Vagina (tissue), 2 donors: Measurements from ENCODE around the gene DOLK. TPM values are rescaled to one million over a fixed set of nuclear protein-coding genes. Genes with fewer than 3 reads are reported as not detected.
"Not testable (repeated sequence)": the region's sequence is repeated elsewhere in the genome, so short reads cannot be mapped to it uniquely, and the experiment has no call there.

Experiments used
- DNase-seq, 2 donors: peaks; one replicate each; pipeline ENCODE4 v3.0.0-alpha.2; 2017; ENCODE audit errors: extremely low spot score in 2 of 2
- H3K27ac ChIP-seq: fragments of 200-600 bp; sonication (generic); one replicate; pipeline ENCODE4 v1.5.1; 2019
- H3K27me3 ChIP-seq: fragments of 200-600 bp; sonication (generic); one replicate; pipeline ENCODE4 v1.5.1; 2019
- H3K36me3 ChIP-seq, 2 donors: fragments of 200-600 bp; sonication (generic); one replicate each; pipeline ENCODE4 v1.5.1; 2017 to 2019
- H3K4me1 ChIP-seq: fragments of 200-600 bp; sonication (generic); one replicate; pipeline ENCODE4 v1.5.1; 2019
- H3K4me3 ChIP-seq, 2 donors: fragments of 200-600 bp; sonication (generic); 1 replicate in 1 of 2; 2 replicates in 1 of 2; pipeline ENCODE4 v1.5.1; 2016 to 2019
- H3K9me3 ChIP-seq: fragments of 200-600 bp; sonication (generic); one replicate; pipeline ENCODE4 v1.5.1; 2019
- POLR2A ChIP-seq, 2 donors: fragments of 450-650 bp; IDR thresholded peaks; one replicate each; pipeline ENCODE4 v1.6.1; 2017; ENCODE audit warnings: antibody characterized with exemption in 2 of 2, mild to moderate bottlenecking in 2 of 2, moderate library complexity in 2 of 2
- POLR2AphosphoS5 ChIP-seq, 2 donors: sonication (generic); formaldehyde crosslinking; IDR thresholded peaks; one replicate each; pipeline ENCODE4 v1.9.0; 2017; ENCODE audit warnings: antibody characterized with exemption in 2 of 2, mild to moderate bottlenecking in 2 of 2, low read depth in 1 of 2; ENCODE audit not compliant: insufficient read depth in 1 of 2
- intact Hi-C: fragments of 100-400 bp; cut with DNase I; formaldehyde crosslinking; loops from one replicate; pipeline ENCODE4 v1.15.1; 2023
- total RNA-seq: library from RNA; depleted of rRNA; stranded (reverse); fragments of >200 nt; gene quantifications from one replicate; pipeline ENCODE4 v1.2.3, GENCODE V29; 2016
- TF ChIP-seq, protein P1 (sequence below), 3 experiments: fragments of 450-650 bp in 2 of 3; fragments of 200-600 bp in 1 of 3; sonication (generic) in 1 of 3; IDR thresholded peaks; one replicate each; pipeline ENCODE4 v1.5.1; 2017 to 2019; ENCODE audit warnings: antibody characterized with exemption in 3 of 3, mild to moderate bottlenecking in 2 of 3, moderate library complexity in 2 of 3

DOLK gene
- total RNA-seq, 1 donor from 2014 or later = 8.1 TPM

DNA sequence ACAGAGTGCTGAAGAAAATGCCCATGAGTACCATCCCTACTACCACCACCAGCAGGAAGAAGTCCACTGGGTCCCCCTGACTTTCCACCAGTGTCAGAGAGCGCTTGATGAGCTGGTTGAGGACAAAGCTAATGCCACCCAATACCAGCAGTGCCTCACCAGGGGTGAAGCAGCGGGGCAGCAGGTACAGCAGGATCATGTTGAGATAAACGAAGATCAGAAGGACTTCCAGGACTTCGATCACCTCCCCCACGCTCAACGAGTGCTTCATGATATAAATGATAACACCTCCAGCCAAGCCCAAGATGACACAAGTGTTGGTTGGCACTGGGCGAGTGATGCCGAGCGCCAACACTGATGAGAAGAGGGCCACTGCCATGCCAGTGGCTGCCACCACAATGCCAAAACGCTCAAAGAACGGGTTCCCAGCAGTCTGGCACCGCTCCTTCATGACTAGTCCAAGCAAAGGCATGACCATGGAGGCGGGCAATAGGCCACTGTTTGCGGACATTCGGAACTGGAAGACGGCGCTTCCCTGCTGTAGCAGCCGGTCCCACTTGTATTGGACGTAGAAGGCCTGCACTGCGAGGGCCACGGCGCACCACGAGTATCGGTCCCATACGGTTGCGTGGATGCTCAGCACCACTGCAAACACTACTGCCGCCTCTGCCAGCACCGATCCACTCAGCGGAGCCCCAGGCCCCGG, 679 bp downstream of the DOLK start:
- Histone ChIP-seq H3K27ac (peak overlapping the region; percentile 85), H3K36me3 (no peaks in the 10 kb centered on the region), H3K9me3 (no peaks in the 10 kb centered on the region), H3K27me3 (no peaks in the 10 kb centered on the region), H3K4me1 (peaks cover 20% of the 10 kb centered on the region), H3K4me3 (peak overlapping the region; percentile 65 to 76)
- DNase-seq = no peak
- intact Hi-C loops = no loop called here
- TF ChIP-seq POLR2AphosphoS5 (IDR thresholded peaks at IDR 0.05; ENCODE audit: insufficient read depth in 1 of 2, low read depth in 1 of 2) (no peak), POLR2A (IDR thresholded peaks at IDR 0.05) (no peak)
- TF ChIP-seq, protein P1, sequence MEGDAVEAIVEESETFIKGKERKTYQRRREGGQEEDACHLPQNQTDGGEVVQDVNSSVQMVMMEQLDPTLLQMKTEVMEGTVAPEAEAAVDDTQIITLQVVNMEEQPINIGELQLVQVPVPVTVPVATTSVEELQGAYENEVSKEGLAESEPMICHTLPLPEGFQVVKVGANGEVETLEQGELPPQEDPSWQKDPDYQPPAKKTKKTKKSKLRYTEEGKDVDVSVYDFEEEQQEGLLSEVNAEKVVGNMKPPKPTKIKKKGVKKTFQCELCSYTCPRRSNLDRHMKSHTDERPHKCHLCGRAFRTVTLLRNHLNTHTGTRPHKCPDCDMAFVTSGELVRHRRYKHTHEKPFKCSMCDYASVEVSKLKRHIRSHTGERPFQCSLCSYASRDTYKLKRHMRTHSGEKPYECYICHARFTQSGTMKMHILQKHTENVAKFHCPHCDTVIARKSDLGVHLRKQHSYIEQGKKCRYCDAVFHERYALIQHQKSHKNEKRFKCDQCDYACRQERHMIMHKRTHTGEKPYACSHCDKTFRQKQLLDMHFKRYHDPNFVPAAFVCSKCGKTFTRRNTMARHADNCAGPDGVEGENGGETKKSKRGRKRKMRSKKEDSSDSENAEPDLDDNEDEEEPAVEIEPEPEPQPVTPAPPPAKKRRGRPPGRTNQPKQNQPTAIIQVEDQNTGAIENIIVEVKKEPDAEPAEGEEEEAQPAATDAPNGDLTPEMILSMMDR (IDR thresholded peaks at IDR 0.05) = no peak

DNA sequence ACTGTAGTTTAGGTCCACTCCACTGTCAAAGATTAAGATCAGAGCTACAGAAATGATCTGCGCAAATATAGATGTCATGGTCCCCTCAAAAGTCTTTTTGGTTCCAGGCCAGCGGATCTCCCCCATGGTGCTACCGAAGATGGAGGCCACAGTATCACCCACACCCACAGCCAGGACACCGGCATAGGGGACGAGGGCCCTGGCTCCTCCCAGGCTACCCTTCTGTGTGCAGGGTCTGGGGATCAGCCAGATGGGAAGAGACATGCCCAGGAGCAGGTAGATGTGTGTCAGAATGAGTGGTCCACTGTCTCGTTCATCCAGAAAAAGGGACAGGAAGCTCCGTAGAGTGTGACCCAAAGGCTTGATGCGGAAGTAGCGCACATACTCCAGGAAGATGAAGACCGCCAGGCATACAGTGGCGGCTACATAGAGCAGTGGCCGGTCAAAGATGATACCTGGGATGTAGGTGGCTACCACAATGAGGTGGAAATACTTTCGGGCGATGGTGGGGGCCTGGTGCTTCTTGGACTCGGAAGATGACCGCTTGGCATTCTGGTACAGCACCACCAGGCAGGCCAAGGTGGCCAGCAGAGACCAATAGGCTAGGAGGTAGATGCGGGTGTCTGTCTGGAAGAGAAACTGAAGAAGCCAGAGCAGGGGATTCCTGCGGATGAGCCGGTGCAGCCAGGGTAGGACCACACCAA, 1.5 kb downstream of the DOLK start:
- TF ChIP-seq POLR2A (IDR thresholded peaks at IDR 0.05) = no peak
- no peak for TF ChIP-seq POLR2AphosphoS5 (IDR thresholded peaks at IDR 0.05; ENCODE audit: insufficient read depth in 1 of 2, low read depth in 1 of 2)
- TF ChIP-seq, protein P1 (IDR thresholded peaks at IDR 0.05) = no peak
- no peak for DNase-seq
- H3K27ac ChIP-seq = no peak overlapping the region
- no peaks in the 10 kb centered on the region for H3K27me3 ChIP-seq
- peaks cover 20% of the 10 kb centered on the region for H3K4me1 ChIP-seq
- no peak overlapping the region for H3K4me3 ChIP-seq
- H3K36me3 ChIP-seq = no peaks in the 10 kb centered on the region
- no peaks in the 10 kb centered on the region for H3K9me3 ChIP-seq
- intact Hi-C loops = no loop called here

DNA sequence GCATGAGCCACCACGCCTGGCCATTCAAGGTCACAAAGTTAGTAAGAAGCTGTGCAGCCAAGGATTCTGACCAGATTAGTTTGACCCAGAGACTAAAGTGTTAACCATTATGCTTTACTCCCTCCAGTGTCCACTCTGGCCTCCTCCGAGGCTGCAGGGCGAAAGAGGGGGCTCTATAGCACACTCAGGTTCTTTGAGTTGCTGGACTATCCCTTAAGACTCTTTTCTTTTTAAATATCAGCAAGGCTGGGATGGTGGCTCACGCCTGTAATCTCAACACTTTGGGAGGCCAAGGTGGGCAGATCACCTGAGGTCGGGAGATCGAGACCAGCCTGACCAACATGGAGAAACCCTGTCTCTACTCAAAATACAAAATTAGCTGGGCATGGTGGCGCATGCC, 2.4 kb downstream of the DOLK start:
- H3K9me3 ChIP-seq, H3K36me3 ChIP-seq, DNase-seq, H3K4me3 ChIP-seq, H3K27me3 ChIP-seq, intact Hi-C loops, H3K27ac ChIP-seq: not testable (repeated sequence)
- peaks cover 20% of the 10 kb centered on the region for H3K4me1 ChIP-seq

DNA sequence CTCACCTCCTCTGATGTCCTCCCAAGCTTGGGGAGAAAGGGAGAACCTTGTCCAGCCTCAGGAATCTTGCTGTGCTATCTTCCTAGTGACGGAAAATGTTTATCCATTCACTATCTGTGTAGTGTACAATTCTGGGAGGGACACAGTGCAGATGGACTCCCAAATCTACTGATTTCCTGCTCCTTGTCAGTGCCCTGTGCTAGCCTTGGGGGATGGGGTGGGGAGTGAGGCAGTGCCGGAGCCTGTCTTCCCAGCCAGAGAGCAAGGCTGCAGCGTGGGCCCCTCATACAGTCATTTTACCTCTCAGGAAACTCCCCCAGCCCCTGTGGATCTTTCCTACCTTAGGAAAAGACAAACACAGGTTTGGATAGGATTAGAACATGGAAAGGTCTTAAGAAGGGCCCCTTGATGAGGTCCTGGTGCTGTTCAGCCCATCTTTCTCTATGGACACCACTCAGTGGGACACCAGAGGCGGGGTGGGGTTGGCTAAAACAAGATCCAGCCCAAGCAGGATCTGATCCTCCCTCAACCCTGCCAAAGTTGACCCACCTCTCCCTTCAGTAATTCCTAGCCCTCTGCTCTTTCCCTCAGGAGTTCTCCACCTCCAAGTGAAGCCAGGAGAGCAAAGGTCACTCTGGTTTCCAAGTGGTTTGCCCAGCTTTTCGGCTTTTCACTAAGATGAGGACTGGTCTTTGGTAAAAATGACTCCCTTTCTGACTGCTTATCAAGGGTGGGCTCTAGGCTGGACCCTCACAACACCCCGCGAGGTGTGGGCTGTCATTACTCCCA, 3.4 kb downstream of the DOLK start:
- TF ChIP-seq POLR2AphosphoS5 (IDR thresholded peaks at IDR 0.05; ENCODE audit: insufficient read depth in 1 of 2, low read depth in 1 of 2) = no peak
- TF ChIP-seq, protein P1 (IDR thresholded peaks at IDR 0.05) = no peak
- TF ChIP-seq POLR2A (IDR thresholded peaks at IDR 0.05) = no peak
- Histone ChIP-seq H3K4me3 (no peak overlapping the region), H3K4me1 (peaks cover 18% of the 10 kb centered on the region), H3K9me3 (no peaks in the 10 kb centered on the region), H3K27ac (no peak overlapping the region), H3K27me3 (no peaks in the 10 kb centered on the region), H3K36me3 (no peaks in the 10 kb centered on the region)
- DNase-seq = no peak
- intact Hi-C loops = no loop called here

DNA sequence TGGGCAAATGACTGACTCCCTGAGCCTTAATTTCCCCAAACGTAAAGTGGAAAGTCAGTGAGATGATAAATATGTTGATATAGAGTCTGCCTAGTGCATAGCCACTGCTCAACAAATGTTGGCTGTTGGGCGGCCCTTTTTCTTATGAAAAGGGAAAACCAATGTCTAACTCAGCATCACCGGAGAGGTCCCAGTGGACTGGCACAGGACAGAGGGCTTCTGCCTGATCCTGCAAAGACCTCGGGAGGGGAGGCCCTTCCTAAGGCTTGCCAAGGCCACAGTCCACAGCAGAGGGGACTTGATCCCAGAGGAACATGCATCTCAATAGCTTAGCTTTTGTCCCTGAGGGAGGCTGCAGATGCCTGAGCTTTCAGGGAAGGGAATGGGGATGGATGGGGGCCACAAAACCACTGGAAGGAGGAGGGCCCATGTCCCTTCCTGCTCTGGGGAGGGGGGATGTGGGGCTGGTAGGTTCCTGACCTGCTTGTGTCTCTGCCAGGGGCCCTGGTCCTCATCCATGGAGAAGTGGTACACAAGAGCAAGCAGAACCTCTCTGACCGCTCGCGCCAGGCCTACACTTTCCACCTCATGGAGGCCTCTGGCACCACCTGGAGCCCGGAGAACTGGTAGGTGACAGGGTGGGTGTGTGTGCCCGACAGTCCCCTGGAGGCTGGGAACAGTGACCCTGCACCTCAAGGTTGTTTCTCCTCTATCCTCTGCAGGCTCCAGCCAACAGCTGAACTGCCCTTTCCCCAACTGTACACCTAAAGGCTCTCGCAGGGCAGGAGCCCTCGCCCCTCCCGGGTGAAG, 6.3 kb downstream of the DOLK start:
- H3K27ac ChIP-seq = peak overlapping the region; percentile 9
- DNase-seq = no peak
- TF ChIP-seq, protein P1 (IDR thresholded peaks at IDR 0.05) = no peak
- TF ChIP-seq POLR2AphosphoS5 (IDR thresholded peaks at IDR 0.05; ENCODE audit: insufficient read depth in 1 of 2, low read depth in 1 of 2) (no peak), POLR2A (IDR thresholded peaks at IDR 0.05) (no peak)
- no peaks in the 10 kb centered on the region for H3K27me3 ChIP-seq
- intact Hi-C loops = no loop called here
- H3K9me3 ChIP-seq = no peaks in the 10 kb centered on the region
- no peaks in the 10 kb centered on the region for H3K36me3 ChIP-seq
- no peak overlapping the region for H3K4me3 ChIP-seq
- peaks cover 4% of the 10 kb centered on the region for H3K4me1 ChIP-seq
